Measurements from ENCODE around the gene LPCAT1.

LPCAT1 gene

DNA sequence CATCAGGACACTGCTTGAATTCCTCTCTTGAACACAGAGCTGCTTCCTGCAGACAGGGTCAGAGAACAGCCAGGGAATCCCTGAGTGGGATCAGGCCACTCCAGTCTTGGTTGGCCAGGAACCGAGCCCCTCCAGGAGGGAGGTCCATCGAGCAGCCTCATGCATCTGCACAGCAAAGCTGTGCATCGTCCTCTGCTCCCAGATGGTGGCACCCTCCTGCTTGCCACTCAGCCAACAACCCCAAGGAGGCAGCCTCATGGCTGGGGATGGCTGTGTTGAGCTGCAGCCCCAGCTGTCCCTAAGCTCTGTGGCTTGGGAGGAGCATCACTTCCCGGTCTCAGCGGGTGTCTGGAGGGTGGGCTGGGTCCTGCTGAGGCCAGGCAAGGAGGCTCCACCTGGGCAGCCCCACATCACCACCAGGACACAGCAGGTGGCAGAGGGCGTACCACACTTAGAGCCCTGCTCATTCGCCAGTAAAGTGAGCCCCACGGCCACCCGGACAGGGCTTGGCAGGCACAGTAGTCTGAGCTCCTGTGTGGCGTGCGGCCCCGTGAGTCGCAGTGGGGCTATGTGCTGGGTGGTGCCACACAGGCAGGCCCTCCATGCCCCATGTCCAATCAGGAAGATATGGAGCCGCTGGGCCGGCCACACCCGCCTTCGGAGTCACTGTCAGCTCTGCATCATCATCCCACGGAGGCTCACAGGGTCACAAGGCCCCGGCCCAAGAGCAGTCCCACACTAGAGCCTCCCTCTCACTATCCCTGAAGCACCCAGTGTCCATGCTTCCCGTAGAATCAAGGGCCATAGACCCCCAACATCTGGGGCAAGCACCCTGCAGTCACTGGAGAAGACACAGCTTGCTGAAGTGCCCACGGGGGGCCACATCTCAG is 11.9 kb downstream of the LPCAT1 start:
- TF ChIP-seq CTCF (IDR thresholded peaks at IDR 0.05): no peak
- TF ChIP-seq ZFX (IDR thresholded peaks at IDR 0.05; ENCODE audit: borderline replicate concordance): no peak
- no peak overlapping the region for H3K27ac ChIP-seq

DNA sequence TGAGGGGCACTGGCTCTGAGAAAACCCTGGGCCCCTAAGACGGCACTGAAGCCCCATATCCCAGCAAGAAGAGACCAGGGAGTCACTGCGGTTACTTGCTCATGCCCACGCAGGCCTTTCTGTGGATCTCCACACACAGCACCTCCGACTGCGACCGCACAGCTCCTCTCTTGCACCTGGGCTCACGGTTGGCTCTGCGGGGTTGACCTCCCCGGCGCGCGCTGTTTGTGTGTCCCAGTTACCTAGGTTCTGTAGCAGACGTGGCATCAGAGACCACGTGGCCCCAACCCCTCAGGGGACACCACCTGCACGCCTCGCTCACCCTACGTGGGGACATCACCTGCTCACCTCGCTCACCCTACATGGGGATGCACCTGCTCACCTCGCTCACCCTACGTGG is 12.7 kb downstream of the LPCAT1 start:
- TF ChIP-seq ZFX (IDR thresholded peaks at IDR 0.05; ENCODE audit: borderline replicate concordance) (no peak), CTCF (IDR thresholded peaks at IDR 0.05) (no peak)
- H3K27ac ChIP-seq: no peak overlapping the region

GRCh38 chr5:1510631-1511030 is 13.1 kb downstream of the LPCAT1 start:
- TF ChIP-seq ZFX (IDR thresholded peaks at IDR 0.05; ENCODE audit: borderline replicate concordance) (no peak), CTCF (IDR thresholded peaks at IDR 0.05) (no peak)
- no peak overlapping the region for H3K27ac ChIP-seq

DNA sequence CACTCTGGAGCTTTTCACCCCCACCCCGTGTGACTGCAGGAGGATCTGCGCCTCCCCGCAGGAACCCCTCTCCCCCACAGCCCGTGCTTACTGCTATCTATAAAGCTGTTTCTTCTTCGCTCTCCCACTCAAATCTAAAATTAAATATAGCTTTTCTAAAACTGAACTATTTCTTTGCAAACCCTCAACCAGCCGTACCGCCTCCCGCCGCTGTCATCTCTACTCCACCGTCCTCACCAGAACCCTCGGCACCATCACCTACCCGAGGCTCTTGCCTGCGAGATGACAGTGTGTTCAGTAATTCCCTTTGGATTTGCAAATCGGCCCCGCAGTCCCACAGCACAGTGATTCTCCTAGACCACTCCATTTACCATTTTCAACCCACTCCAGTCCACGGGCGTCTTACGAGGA is 13.6 kb downstream of the LPCAT1 start:
- TF ChIP-seq ZFX (IDR thresholded peaks at IDR 0.05; ENCODE audit: borderline replicate concordance) (no peak), CTCF (IDR thresholded peaks at IDR 0.05) (no peak)
- no peak overlapping the region for H3K27ac ChIP-seq

GRCh38 chr5:1509346-1510085 is 14.2 kb downstream of the LPCAT1 start:
- TF ChIP-seq CTCF (IDR thresholded peaks at IDR 0.05): no peak
- H3K27ac ChIP-seq: no peak overlapping the region

- TF ChIP-seq CTCF (IDR thresholded peaks at IDR 0.05): no peak
- no peak for TF ChIP-seq ZFX (IDR thresholded peaks at IDR 0.05; ENCODE audit: borderline replicate concordance)
- no peak overlapping the region for H3K27ac ChIP-seq
Measured at GRCh38 chr5:1508659-1509290, 15.0 kb downstream of the LPCAT1 start.

Measured in 22Rv1 (cell line).